Measurements from ENCODE around the gene HAUS7.

- TF ChIP-seq SP1 (IDR thresholded peaks at IDR 0.05) (no peak), ARNT (IDR thresholded peaks at IDR 0.05) (no peak), ELF4 (IDR thresholded peaks at IDR 0.05) (no peak), PKNOX1 (IDR thresholded peaks at IDR 0.05) (no peak), FOXK2 (IDR thresholded peaks at IDR 0.05) (no peak), TARDBP (IDR thresholded peaks at IDR 0.05) (no peak), LEF1 (IDR thresholded peaks at IDR 0.05; ENCODE audit: borderline replicate concordance) (no peak), FOXM1 (IDR thresholded peaks at IDR 0.05; ENCODE audit: borderline replicate concordance) (no peak)
Measured at GRCh38 chrX:153409414-153410101, 60.8 kb downstream of the HAUS7 start.

Measured in HEK293T (cell line).